Keratinocyte (primary cell): ENCODE measurements around the gene B3GNT8. TPM values are rescaled to one million over a fixed set of nuclear protein-coding genes. Genes with fewer than 3 reads are reported as not detected.

Source experiments
- DNase-seq: peaks from one replicate; pipeline ENCODE4 v3.0.0-alpha.2; 2011; ENCODE audit warnings: low read depth, missing footprints, low spot score
- FAIRE-seq: peaks from 2 replicates; lab custom pipeline; 2011; peaks lifted over from hg19 to GRCh38; lab: Jason Lieb, UNC
- H2AFZ ChIP-seq: 2 replicates; pipeline ENCODE4 v1.6.0; 2012; ENCODE audit warnings: low read length, control low read depth, inconsistent platforms; ENCODE audit not compliant: control insufficient read depth
- H3K27ac ChIP-seq: 2 replicates; pipeline ENCODE4 v1.5.1; 2011; ENCODE audit warnings: low read length; ENCODE audit not compliant: control insufficient read depth, insufficient read depth
- H3K27me3 ChIP-seq: 3 replicates; pipeline ENCODE4 v1.6.0; 2011; ENCODE audit warnings: low read length; ENCODE audit not compliant: control insufficient read depth, insufficient read depth; ENCODE audit errors: extremely low read depth
- H3K36me3 ChIP-seq, 2 experiments: 2 replicates in 1 of 2; 3 replicates in 1 of 2; pipeline ENCODE4 v1.5.1; 2011; ENCODE audit warnings: low read length in 2 of 2, mild to moderate bottlenecking in 1 of 2; ENCODE audit not compliant: control insufficient read depth in 2 of 2, insufficient read depth in 2 of 2; ENCODE audit errors: extremely low read depth in 1 of 2
- H3K4me1 ChIP-seq: 3 replicates; pipeline ENCODE4 v1.5.1; 2011; ENCODE audit warnings: low read length; ENCODE audit not compliant: control insufficient read depth, insufficient read depth; ENCODE audit errors: extremely low read depth
- H3K4me2 ChIP-seq: 3 replicates; pipeline ENCODE4 v1.6.0; 2011; ENCODE audit warnings: low read depth, low read length; ENCODE audit not compliant: control insufficient read depth, insufficient read depth; ENCODE audit errors: extremely low read depth
- H3K4me3 ChIP-seq, 3 experiments: fragments of 200-600 bp in 1 of 3; sonication (generic) in 1 of 3; 2 replicates in 2 of 3; 3 replicates in 1 of 3; pipeline ENCODE4 v1.5.1; 2011 to 2016; ENCODE audit warnings: low read length in 3 of 3, mild to moderate bottlenecking in 3 of 3, control low read depth in 2 of 3, inconsistent platforms in 1 of 3, low read depth in 1 of 3, mixed read lengths in 1 of 3, mixed run types in 1 of 3, moderate library complexity in 1 of 3; ENCODE audit not compliant: control insufficient read depth in 2 of 3, insufficient read depth in 2 of 3; ENCODE audit errors: extremely low read depth in 1 of 3
- H3K79me2 ChIP-seq: 2 replicates; pipeline ENCODE4 v1.6.0; 2012; ENCODE audit warnings: low read length; ENCODE audit not compliant: control insufficient read depth, insufficient read depth
- H3K9ac ChIP-seq: 3 replicates; pipeline ENCODE4 v1.6.0; 2011; ENCODE audit warnings: low read length; ENCODE audit not compliant: control insufficient read depth, insufficient read depth; ENCODE audit errors: extremely low read depth
- H3K9me1 ChIP-seq: 3 replicates; pipeline ENCODE4 v1.6.0; 2011; ENCODE audit warnings: low read length; ENCODE audit not compliant: control insufficient read depth, insufficient read depth; ENCODE audit errors: extremely low read depth
- H3K9me3 ChIP-seq: 2 replicates; pipeline ENCODE4 v1.5.1; 2012; ENCODE audit warnings: low read depth, low read length; ENCODE audit not compliant: control insufficient read depth
- H4K20me1 ChIP-seq: 3 replicates; pipeline ENCODE4 v1.6.0; 2011; ENCODE audit warnings: low read length; ENCODE audit not compliant: control insufficient read depth, insufficient read depth; ENCODE audit errors: extremely low read depth
- EZH2 ChIP-seq: IDR thresholded peaks from one replicate; pipeline ENCODE4 v1.6.1; 2012; ENCODE audit warnings: inconsistent platforms, mild to moderate bottlenecking, low read length, moderate library complexity
- dilution Hi-C: fragments of 300-500 bp; cut with MboI; formaldehyde crosslinking; loops from one replicate; pipeline ENCODE4 v1.7.0; 2020; ENCODE audit warnings: low sequenced_read_pairs; ENCODE audit not compliant: extremely low pct_ligation_motif_present
- polyA plus RNA-seq, 5 experiments: library from polyadenylated mRNA; depleted of rRNA in 3 of 5; stranded (reverse) in 3 of 5; stranded (forward) in 1 of 5; unstranded in 1 of 5; fragments of >200 nt; gene quantifications; 1 replicate in 1 of 5; 2 replicates in 3 of 5; 3 replicates in 1 of 5; pipeline versions ENCODE4 v1.2.1 to v1.2.3, GENCODE V29; 2011 to 2012; ENCODE audit warnings: missing spikeins in 2 of 5, low read depth in 1 of 5, low replicate concordance in 1 of 5
- TF ChIP-seq, protein P1 (sequence below), 3 experiments: IDR thresholded peaks in 1 of 3; conservative IDR thresholded peaks in 1 of 3; optimal IDR thresholded peaks in 1 of 3; 2 replicates in 2 of 3; 3 replicates in 1 of 3; pipeline versions ENCODE3 to v1.5.1; 2011; ENCODE audit warnings: low read length in 3 of 3, mild to moderate bottlenecking in 3 of 3, moderate library complexity in 2 of 3, control low read depth in 1 of 3, inconsistent platforms in 1 of 3; ENCODE audit not compliant: insufficient read depth in 2 of 3; ENCODE audit errors: extremely low read depth in 1 of 3

B3GNT8 gene
- polyA plus RNA-seq, 1 donor (not counting 4 experiments of a cell fraction or from before 2014, with no cell fraction given), result 0.97 TPM

DNA sequence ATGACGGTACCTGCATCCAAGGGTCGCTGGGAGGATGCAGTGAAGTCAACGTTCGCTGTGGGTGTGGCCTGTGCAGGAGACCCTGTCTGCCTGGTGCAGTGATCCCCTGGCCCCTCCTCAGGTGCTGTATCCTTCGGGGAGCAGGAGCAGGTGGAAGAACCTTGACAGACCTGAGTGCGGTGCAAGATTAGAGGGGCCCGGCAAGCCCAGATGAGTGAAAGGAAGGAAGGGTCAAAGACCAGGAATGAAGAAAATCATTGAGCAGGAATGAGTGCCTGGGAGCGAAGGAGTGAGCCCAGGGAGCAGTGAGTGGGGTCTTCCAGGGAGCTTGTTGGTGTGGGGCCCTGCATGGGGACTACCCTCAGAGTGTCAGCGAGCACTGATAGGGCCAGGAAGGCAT is 12.7 kb downstream of the B3GNT8 start:
- Histone ChIP-seq H3K4me3 (no peak overlapping the region), H3K9ac (no peak overlapping the region), H3K27me3 (no peaks in the 10 kb centered on the region), H3K4me2 (no peak overlapping the region), H3K4me1 (no peaks in the 10 kb centered on the region), H3K36me3 (peaks cover 5 to 7% of the 10 kb centered on the region in 2 experiments), H3K79me2 (no peaks in the 10 kb centered on the region), H4K20me1 (no peaks in the 10 kb centered on the region), H2AFZ (no peak overlapping the region), H3K9me3 (no peaks in the 10 kb centered on the region), H3K27ac (no peak overlapping the region), H3K9me1 (no peaks in the 10 kb centered on the region)
- FAIRE-seq (no peak), DNase-seq (no peak)
- dilution Hi-C loops, result no loop called here
- TF ChIP-seq, protein P1, sequence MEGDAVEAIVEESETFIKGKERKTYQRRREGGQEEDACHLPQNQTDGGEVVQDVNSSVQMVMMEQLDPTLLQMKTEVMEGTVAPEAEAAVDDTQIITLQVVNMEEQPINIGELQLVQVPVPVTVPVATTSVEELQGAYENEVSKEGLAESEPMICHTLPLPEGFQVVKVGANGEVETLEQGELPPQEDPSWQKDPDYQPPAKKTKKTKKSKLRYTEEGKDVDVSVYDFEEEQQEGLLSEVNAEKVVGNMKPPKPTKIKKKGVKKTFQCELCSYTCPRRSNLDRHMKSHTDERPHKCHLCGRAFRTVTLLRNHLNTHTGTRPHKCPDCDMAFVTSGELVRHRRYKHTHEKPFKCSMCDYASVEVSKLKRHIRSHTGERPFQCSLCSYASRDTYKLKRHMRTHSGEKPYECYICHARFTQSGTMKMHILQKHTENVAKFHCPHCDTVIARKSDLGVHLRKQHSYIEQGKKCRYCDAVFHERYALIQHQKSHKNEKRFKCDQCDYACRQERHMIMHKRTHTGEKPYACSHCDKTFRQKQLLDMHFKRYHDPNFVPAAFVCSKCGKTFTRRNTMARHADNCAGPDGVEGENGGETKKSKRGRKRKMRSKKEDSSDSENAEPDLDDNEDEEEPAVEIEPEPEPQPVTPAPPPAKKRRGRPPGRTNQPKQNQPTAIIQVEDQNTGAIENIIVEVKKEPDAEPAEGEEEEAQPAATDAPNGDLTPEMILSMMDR (optimal IDR thresholded peaks at IDR 0.05 in 1 of 3, IDR thresholded peaks at IDR 0.05 in 1 of 3, conservative IDR thresholded peaks at IDR 0.05 in 1 of 3; ENCODE audit: extremely low read depth in 1 of 3, insufficient read depth in 2 of 3, low read length in 3 of 3), result no peak
- no peak for TF ChIP-seq EZH2

DNA sequence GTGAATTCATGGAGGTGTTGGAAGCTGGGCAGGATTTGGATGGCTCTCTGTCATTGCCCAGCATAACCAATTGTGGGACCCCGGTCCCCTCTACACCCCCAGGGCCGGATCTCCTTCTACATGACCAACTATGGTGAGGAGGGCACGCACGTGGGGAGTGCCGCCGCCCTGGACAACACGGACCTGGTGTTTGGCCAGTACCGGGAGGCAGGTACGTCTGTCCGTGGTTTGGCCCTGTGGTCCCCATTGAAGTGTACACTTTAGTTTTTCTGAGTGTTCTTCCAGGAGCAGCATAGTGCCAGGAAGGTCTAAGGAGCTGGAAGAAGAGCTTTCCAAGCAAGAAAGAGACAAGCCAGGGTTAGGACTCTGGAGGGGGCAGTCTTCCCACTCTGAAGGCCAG is 13.2 kb downstream of the B3GNT8 start:
- Histone ChIP-seq H3K9ac (no peak overlapping the region), H4K20me1 (no peaks in the 10 kb centered on the region), H2AFZ (no peak overlapping the region), H3K9me3 (no peaks in the 10 kb centered on the region), H3K79me2 (no peaks in the 10 kb centered on the region), H3K4me2 (no peak overlapping the region), H3K36me3 (peaks cover under 1 to 5% of the 10 kb centered on the region in 2 experiments), H3K27me3 (no peaks in the 10 kb centered on the region), H3K4me3 (no peak overlapping the region), H3K27ac (no peak overlapping the region), H3K4me1 (peaks cover 5% of the 10 kb centered on the region), H3K9me1 (no peaks in the 10 kb centered on the region)
- DNase-seq (no peak), FAIRE-seq (no peak)
- dilution Hi-C loops, result no loop called here
- TF ChIP-seq, protein P1 (optimal IDR thresholded peaks at IDR 0.05 in 1 of 3, IDR thresholded peaks at IDR 0.05 in 1 of 3, conservative IDR thresholded peaks at IDR 0.05 in 1 of 3; ENCODE audit: extremely low read depth in 1 of 3, insufficient read depth in 2 of 3, low read length in 3 of 3), result no peak
- TF ChIP-seq EZH2, result no peak
